GM18858 (cell line): ENCODE data around the gene SULF2.

Experiments used
- ATAC-seq: cut with Tn5 transposase; IDR thresholded peaks from one replicate; pipeline ENCODE4 v1.9.1; 2021; ENCODE audit not compliant: unreplicated experiment

The SULF2 gene

GRCh38 chr20:47672886-47673670 is 112.2 kb downstream of the SULF2 start:
- no peak for ATAC-seq

DNA sequence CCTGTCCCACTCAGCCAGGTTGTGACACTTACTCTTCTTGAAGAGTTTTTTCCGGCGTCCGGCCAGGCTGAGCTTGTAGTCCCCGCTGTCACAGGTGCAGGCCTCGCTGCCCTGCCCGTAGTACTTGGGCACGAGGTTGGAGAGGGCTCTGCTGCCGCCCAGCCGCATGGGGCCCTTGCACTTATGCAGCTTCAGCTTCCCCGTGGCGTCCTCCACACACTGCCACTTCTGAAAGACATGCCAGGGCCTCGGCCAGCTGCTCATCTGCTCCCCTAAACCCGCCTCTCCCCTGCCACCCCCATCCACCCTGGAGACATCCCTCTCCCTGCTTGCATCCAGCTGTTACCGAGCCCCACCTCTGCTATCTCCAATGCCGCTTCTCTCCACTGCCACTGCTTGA is 113.1 kb downstream of the SULF2 start:
- no peak for ATAC-seq

- ATAC-seq, result no peak
Observed at GRCh38 chr20:47670913-47671312, 114.4 kb downstream of the SULF2 start.

- ATAC-seq, result no peak
Observed at GRCh38 chr20:47669927-47670890, 115.1 kb downstream of the SULF2 start.

DNA sequence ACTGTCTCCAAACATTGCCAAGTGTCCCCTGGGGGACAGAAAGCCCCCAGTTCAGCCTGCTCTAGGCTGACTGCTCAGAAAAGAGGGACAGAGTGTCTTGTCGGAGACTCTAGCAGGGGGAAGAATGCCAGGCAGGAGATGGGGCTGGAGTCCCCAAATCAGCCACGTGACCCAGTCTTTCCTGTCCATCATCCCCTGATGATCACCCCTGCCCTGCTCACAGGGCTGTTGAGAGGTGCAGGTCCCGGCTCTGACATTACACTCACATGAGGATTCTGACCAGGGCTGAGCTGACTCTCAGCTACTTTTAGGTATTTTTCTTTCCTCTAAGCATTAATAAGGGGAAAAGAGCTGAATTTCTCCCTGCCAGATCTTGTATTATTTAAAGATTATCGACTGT is 115.8 kb downstream of the SULF2 start:
- no peak for ATAC-seq

DNA sequence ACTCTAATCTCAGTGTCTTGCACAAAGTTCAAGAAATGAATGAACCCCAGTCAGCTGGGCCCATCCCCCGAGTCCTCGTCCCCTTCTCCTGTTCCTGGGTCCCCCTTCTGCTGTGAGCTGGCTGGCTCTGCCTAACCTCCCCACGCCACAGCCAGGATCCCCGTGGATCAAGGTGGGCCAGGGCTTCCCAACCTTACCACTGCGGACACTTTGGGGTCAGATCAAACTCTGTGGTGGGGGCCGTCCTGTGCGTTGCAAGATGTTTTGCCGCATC is 116.2 kb downstream of the SULF2 start:
- no peak for ATAC-seq

DNA sequence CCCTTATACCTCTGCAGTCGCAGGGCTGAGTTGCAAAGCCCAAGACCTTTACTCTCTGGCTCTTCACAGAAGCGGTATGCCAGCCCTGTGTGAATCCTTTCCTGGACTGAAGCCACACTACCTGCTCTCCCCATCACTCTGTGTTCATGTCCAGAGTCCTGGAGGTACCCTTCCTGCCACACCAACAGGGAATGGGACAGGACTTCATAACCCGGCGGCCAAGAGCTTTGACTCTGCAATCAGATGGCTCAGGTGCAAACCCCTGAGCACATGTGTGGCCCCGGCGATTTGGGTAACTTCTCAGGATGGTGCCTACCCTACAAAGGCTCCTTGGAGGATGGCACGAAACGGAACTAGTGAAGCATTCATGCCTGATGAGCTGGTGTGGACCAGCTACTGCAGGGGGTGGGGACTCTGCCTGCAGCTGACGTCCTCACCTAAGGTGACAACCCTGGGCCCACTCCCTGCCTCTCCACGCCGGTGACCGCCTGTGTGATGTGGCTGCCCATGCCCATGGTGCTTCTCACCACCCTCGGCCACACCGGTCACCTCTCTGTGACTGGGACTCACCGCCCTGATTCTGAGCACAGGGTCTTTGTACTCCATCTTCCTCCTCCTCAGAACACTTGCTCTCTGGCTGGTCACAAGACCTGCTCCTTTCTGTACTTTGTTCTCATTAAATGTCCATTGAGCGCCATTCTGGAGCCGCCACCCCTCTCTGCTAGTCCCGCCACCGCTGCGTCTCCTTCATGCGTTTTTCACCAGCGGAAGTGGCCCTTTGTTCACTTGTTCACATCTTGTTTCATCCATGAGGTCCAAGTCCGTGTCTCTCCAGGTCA is 116.7 kb downstream of the SULF2 start:
- no peak for ATAC-seq

DNA sequence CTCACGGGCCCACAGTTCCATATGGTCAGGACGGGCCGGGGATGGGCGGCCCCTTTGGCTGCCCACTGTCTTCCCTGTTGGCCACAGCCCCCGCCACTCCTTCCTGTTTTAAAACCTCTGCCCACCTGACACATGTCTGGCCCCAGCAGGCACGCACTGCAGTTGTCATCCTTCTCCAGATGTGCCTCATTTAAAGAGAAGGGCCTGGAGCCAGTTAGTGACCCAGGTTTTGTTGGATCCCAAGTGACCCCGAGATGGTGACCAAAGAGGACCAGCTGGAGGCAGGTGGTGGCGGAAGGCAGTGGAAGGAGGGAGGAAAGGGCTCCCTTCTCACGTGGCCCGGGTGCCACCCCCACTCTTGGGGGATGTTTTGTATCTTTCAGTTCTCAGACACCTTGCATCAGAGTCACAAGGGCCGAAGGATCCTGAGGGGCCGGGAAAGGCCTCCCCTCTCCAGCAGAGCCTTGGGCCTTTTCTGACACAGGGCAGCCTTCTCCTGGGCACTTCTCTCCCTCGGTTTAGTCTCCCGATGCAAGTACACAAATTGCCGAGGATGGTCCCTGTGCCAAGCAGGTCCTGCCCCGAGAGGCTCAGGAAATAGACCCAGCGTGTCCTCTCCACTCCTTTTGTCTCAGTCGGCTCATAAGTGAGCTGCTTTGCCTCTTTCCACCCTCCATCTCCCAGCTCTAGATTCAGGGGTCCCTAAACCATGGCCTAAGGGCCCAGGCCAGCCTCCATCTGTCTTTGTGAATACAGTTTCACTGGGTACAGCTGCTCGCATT is 117.6 kb downstream of the SULF2 start:
- no peak for ATAC-seq

DNA sequence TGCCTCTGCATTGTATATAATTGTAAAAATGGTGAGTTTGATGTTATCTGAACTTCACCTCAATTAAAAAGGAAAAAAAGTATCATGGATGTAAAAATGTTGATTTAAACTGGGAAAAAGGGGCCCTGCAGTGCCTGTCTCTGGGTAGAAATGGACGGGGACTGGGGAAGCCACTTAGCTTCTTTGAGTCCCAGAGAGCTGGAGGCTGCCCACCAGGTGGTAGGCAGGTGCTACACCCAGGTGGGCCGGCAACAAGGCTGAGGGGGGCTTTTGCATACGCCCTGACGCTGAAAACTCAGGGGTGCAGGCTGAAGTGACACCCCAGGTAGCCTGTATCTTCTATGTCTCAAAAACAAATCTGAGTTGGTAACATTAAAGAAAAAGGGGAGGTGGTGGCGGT is 118.2 kb downstream of the SULF2 start:
- ATAC-seq, result no peak

DNA sequence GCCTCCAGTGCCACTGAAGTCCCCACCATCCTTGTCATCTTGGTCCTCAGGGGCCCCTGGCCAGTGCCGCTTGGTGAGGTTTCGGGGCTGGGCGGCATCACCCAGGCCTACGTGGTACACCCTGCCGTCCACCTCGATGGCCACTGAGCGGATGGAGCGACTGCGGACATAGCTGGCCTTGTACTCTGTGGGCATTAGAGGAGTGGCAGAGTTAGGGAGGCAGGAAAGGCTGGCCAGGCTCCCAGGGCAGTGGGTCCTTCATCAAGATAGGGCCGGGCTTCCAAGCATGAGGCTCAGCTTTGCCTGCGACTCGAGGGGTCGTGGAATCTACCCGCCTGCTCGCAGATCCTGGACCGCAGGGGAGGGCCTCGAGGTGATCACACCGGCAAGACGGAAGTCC is 119.0 kb downstream of the SULF2 start:
- ATAC-seq, result no peak

DNA sequence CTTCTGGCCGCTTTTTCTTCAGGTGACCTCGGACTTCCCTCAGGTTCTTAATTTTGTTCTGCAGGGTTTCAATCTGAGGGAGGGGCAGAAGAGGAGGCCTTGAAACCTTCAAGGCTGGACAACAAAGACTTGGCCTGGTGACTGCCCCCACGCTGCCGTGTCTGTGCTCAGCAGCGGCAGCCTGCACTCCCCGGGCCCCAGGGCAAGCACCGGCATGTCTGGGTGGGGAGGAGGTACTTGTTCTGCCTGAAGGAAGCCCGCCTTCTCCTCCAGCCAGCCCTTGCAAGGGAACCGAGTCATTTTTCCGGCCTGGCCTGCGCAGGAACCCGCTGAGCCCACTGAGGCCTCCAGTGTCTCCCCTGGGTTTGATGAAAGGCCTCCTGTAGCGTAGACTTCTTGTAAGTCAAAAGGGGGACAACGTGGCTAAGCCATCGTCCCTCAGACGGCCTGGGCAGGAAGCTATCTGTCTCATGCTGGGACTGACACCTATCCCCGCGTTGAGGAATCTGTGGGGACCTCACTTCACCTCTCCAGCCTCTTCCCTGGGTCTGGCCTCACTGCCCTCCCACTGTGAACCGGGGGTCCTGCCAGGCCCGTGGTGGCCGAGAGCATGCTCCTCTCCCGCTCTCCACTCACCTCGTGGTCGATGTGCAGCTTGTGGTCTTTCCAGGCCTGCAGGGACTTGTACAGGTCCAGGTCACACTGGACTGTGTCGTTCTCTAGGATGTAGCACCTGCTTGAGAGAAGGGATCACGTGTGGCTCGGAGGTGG is 119.9 kb downstream of the SULF2 start:
- ATAC-seq, result no peak

- ATAC-seq, result no peak
Observed at GRCh38 chr20:47664744-47665143, 120.5 kb downstream of the SULF2 start.

DNA sequence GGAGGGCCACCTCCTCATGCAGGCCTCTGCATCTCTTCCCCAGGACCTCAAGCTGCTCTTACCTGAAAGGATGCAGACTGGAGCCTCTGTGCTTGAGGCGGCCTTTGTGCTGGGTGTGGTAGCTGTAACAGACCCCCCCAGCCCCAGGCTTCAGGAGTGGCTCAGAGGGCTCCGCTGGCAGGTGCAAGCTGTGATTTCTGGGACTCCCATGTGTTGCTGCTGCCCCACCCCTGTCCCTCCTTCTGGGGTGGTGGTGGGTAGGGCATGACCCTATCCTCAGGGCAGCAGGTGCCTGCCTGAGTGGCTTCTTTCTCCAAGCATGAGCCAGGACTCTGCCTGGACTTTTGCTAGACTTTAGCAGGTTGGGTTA is 121.2 kb downstream of the SULF2 start:
- ATAC-seq, result no peak

DNA sequence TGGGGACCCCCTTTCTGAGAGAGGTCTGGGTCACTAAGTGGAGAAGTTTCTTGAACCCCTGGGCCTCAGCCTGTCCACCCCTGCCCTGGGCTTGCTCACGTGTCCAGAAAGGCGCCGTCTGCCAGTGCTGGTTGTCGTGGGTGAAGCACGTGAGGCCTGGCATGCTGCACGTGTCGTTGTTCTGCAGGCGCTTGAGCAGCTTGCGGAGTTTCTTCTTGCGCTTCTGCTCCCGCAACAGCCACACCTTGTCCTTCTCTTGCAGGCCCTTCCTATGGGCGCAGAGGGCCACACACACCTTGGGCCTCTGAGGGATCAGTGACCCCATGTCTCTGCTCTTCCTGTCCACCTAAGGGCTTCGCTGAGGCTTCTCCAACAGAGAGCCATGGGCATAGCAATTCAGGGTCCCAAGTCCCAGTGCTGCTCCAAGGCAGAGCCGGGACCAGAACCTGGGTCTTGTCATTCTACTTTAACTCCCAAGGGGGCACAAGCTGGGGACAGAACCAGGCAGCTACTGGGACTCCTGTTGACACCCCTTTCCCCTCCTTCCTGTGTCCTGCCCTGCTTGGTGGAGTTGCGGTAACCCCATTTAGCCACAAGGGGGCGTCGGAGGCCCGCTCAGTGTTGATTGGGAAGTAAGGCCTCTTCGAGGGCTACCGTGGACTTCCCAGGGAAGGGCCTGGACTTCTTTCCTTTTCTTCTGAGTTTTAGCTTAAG is 121.8 kb downstream of the SULF2 start:
- no peak for ATAC-seq

DNA sequence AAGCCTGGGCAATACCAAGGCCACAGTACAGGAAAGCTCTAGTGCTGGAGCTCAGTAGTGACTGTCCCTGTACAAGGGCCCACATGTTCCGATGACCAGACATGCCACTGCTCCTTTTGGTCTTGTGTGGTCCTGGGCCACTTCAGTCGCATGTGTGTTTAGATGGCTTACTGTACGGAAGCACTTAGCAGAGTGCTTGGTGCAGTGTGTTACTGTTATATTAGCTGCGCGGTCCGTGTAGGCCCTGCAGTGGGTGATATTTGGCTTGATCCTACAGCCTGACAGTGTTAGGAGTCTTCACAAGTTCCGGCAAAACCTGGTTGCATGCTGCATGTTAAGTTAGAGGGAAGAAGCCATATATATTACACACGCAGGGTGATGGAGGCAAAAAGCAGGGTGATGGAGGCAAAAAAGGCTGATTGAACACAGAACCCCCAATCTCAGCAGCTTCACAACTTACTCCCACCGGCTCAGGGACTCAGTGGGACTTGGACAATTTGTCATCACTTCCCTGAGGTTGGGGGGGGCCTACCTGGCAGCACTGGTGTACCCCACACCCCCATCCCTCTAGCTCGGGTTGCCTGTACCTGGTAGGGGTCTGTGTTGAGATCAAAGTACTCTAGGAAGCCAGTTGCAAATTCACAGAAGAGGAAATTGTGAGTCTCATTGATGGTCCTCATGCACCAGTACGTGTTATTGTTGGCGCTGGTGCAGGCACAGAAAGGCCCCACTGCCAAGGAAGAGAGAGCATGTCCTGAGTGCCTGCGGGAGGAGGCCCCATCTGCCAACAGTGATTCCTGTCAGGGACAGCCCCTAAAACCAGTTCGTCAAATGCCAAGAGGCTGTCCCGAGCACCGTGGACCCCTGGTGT is 122.6 kb downstream of the SULF2 start:
- no peak for ATAC-seq

DNA sequence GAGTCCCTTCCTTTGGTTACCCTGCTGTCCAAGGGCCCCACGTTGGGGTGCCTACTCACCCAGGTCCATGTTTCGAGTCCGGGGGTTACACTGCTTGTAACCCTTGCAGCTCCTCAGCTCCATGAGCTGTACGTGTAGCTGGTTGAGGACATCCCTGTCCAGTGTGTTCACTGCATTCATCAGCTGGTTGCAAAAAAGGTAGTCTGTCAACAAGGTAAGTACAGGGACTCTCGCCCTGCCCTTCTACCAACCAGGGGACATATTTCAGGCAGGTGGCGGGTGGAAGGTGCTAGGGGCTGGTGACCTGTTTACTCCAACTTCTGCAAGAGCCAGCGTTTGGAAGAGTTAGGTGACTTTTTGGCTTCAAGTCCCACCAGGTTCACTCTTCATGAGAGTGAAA is 123.6 kb downstream of the SULF2 start:
- no peak for ATAC-seq

GRCh38 chr20:47660983-47661700 is 124.1 kb downstream of the SULF2 start:
- no peak for ATAC-seq

DNA sequence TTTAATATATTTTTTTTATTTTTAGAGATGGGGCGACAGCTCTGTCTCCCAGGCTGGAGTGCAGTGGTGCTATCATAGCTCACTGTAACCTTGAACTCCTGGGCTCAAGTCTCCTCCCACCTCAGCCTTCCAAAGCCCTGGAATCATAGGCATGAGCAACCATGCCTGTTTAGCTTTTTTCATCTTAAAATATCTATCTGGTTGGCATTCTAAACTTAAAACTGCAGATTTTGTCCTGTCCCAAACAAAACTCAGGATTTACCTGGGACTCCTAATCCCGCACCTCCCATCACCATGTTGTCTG is 124.7 kb downstream of the SULF2 start:
- no peak for ATAC-seq
